Fibroblast of upper back skin (primary cell): Measurements from ENCODE around the gene PAMR1.
"Not testable (repeated sequence)": the region's sequence is repeated elsewhere in the genome, so short reads cannot be mapped to it uniquely, and the experiment has no call there.

Experiments
- DNase-seq: peaks from one replicate; pipeline ENCODE4 v3.0.0-alpha.2; 2013

Gene PAMR1

DNA sequence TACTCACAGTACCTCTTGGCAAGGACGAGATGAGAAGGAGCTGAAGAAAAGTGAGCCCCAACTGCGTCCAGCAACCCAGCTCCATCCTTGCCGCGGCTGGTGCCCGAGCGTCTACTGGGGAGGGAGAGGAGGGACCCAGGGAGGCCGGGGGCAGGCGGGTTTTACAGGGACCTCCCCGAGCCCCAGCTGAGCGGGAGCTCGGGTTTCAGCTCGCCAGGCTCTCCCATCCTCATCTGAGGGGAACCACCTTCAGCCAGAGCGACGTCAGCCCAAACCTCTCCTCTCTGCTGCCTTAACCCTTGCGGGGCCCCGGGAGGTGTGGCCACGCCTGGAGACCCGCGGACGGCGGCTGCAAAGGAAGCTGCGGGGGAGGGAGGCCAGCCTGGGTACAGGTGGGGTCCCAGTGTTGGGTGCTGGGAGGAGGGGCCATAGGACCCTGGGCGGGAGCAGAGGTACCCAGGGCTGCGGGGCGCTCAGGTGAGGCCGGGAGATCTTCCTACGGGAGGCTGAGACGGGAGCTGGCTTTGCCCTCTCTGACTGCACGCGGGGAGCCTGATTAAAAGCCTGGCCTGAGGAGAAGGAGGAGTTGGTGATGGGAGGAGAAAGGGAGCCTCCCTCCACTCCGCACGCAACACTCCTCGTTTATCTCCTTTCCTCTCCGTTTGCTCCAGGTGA is at the start of gene PAMR1:
Gene PAMR1, minus strand, starts transcription at position 116 of the 675 bp plus-strand sequence. Its CDS starts 31 bp downstream, at position 85.
- peak; percentile 79 for DNase-seq

DNA sequence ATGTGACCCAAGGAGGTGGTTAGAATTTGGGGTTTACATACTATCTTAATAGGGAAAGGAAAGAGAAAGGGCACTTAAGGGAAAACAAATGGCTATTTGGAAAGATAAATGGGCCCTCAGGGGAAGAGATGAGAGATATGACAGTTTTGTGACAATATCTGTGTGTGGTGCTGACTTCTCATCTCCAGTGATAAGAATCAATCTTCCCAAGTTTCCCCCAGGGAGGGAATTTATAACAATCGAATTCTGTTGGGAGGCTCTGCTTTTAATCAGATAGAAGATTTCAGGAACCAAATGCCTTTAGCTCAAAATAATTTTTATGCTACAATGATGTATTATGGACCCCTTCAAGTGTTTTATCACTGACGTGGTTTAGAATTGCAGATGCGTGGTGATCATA is 46.3 kb upstream of the PAMR1 start:
- DNase-seq: no peak

GRCh38 chr11:35567737-35568465 is 42.5 kb upstream of the PAMR1 start:
- DNase-seq: no peak

- DNase-seq: no peak
Observed at GRCh38 chr11:35566885-35567284, 41.5 kb upstream of the PAMR1 start.

GRCh38 chr11:35566181-35566580 is 40.8 kb upstream of the PAMR1 start:
- DNase-seq: no peak

- no peak for DNase-seq
Observed at GRCh38 chr11:35564245-35564595, 38.8 kb upstream of the PAMR1 start.

DNA sequence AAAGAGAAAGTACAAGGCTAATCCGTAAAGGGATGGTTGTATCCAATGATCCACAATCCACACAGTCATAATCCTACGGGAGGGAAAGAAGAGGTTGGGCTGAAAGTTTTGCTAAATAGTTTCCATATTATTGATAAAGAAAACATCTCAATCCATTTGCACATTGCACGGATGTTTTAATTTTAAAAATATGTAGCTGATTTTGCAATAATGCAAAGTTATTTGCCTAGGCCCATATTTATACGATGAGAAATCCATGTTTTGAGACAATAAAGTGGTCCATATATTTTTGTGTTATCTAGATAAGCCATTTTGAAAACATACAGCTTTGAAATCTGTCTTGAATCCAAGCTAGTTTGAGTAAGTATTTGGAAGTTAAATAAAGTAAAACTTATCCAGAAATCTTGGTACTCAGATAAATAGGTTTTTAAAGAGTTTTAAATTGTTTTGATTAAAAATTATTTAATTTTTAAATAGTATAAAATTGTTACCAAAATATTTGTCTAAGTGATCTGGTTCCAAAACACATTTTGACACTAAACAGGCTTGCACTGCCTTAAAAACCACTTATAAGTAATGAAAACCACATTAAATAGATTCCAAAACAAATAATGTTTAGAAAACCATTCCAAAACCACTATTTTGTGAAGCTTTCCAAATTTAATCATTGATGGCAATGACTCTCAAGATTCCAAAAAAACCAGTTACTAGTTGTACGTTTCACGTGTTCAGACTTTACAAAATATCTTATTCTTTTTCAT is 38.2 kb upstream of the PAMR1 start:
- DNase-seq: peak; percentile 69

GRCh38 chr11:35559949-35560348 is 34.5 kb upstream of the PAMR1 start:
- DNase-seq: no peak

DNA sequence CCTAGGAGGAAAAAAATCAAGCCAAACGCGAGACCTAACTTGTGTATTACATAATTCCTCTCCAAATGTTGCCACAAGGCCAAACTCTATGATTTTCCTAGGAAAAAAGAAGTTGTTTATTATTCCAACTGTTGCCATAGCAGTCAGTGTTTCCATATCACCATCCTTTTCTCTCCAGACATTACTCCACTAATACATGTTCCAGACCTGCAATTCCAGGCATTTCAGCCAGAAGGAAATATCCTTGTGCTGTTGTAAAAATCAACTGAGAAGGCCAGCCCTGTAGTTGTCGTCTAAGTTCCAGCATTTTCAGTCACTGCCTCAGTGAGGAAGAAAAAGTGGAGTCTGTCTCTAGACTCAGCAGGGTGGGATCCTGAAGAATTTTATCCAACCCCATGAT is 33.1 kb upstream of the PAMR1 start:
- DNase-seq: no peak

DNA sequence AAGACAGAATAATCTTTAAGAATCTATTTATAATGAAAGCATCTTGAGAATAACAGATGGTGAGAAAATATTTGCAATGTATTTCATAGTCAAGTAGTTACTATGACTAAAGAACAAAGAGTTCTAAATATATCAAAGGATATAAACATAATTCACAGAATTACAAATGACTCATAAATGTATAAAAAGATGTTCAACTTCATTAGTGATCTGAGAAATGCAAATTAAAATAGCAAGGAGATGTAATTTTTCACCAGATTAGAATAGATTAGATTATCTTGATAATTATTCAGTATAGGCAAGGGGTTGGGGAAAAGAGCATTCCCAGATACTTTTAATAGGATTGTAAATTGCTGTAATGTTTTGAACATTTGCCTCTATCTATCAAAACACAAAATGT is 30.1 kb upstream of the PAMR1 start:
- DNase-seq: no peak

DNA sequence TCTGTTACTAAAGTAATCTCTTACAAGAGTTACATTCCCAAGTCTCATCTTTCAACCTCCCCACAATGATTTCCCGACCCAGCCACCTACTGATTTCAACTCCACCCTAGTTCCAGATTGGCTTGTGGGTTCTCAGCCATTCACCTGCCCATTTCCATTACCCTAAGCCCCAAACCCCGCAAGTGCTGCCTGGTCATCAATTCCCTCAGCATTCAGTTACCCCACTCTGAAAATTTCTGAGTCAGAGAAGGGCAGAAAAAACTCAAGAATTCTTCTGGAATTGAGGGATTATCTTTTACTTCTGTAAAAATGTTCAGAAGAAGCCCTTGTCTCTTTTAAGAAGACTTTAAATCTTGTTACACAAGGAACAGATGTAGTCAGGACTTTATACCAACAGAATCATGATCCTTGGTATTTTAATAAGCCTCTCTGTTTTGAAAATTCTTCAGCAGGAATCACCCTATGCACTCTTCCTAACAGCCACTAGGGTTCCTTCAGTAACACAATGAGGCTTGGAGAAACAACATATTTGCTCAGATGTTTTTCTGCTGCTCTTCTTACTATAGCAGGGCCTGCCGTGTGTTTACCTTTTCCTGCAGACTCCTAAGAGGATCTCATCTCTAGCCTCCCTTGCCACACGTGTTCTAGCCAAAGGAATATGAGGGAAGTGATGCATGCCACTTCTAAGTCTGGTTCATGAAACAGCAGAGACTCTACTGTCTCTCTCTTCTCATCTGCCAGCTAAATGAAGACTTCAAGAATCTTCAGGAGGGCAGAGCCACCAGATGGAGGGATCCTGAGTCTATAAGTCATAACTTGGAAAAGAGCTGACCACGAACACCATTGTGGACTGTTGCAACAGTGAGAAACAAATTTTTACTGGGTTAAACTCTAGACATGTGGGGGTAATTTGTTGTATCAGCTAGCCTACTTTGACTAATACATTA is 29.3 kb upstream of the PAMR1 start:
- DNase-seq: peak; percentile 88

DNA sequence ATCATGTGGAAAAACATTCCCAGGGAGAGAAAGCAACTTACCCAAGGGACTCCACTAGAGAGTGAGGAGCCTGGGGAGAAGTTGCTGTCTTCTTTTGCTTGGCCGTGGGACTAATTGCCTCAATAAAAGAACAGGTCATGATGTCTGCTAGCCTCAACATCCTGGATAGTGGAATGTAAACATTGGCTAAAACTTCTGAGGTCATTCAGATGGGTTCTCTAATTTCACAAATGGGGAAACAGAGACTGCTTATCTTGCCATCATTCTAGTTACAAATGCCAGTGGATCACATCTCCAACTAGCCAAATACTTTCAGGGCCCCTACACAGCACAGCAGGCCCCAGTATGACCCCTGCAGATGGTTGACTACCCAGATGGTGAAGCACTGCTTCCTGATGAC is 28.4 kb upstream of the PAMR1 start:
- DNase-seq: peak; percentile 92

- no peak for DNase-seq
Observed at GRCh38 chr11:35553021-35553420, 27.6 kb upstream of the PAMR1 start.

DNA sequence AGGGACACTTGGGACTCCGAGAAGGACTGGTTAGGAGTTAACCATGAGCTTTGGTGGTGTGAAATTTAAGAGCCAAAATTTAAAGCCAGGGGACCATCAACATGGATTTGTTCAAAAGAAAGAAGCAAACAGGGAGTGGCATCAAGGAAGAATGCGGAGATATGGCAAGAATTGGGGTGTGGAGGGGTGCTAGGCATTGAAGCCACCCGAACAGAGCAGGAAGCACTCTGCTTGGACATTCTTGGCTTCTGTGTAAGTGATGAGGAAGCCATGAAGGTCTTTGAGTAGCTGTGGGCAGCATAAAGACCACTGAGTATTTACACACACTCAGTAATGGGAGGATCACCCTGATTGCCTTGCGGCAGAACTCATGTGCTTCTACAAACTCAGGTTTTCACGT is 27.2 kb upstream of the PAMR1 start:
- no peak for DNase-seq

DNA sequence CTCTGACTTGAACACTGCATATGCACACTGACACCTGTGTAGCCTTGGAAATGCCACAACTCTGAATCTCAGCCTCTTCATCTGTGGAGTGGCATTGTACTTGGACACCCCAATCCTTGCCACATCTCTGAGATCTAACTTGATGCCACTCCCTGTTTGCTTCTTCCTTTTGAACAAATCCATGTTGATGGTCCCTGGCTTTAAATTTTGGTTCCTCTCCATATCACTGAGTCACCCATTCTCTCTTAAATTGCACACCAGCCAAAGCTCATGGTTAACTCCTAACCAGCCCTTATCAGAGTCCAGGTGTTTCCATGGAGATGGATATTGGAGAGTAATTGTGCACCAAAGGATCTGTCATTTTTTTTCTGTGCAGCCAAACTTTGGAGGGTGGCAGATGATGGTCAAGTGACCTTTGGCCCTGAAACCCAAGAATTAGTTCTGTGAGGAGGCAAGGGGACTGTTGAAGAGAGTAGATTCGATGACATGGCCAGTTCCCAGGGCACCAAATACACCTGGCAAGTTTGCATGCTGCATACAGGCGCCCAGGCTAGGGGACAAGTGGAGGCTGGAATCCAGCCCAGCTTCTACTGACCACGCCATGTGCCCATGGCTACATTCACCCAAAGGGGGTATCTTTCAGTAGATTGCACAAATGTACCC is 25.1 kb upstream of the PAMR1 start:
- peak; percentile 33 for DNase-seq

DNA sequence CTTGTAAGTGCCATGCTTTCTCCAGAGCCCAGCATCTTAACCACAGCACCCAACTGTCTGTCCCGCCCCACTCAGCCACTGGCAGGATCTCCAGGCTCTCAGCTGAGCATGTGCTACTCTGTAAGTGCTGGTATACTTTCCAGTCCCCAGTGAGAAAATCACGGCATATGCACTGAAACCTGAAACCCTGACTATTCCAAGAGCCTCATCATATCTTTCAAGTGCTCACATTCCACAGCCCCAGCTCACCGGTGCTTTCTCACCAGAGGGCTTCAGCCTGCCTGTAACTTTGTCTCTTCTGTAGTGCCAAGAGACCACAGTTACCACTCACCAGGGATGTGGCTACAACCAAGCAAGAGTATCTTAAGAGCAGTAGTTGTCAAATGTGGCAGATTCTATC is 24.4 kb upstream of the PAMR1 start:
- peak; percentile 98 for DNase-seq

DNA sequence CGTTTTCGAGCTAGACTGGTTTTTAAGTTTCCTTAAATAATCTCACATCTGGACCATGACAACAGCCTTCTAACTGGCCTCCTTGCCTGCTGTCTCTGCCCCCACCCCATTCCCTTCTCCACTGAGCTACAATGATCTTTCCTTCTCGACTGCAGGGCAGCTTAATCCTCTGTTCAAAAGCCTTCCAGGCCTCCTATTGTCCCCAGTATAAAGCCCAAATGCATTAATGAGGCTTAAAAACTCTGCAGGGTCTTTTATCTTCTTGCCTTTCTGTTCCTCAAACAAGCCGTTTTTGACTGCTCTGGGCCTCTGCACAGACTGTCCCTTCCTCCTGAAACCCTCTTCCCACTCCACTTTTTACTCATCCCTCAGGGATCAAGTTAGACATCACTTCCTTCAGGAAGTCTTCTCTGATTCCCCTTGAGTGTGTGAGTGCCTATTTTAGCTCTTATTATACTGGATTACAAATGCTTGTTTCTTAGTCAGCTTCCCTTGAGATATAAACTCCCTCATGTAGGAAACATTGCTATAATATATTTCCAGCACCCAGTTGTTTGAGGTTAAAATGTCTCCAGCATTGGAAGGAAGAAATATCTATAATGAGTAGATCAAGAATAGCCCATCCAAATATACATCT is 23.6 kb upstream of the PAMR1 start:
- peak; percentile 58 for DNase-seq

DNA sequence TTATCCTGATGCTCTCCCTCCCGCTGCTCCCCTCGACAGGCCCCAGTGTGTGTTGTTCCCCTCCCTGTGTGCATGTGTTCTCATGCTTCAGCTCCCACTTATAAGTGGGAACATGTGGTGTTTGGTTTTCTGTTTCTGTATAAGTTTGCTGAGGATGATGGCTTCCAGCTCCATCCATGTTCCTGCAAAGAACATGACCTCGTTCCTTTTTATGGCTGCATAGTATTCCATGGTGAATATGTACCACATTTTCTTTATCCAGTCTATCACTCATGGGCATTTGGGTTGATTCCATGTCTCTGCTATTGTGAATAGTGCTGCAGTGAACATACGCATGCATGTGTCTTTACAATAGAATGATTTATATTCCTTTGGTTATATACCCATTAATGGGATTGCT is 22.6 kb upstream of the PAMR1 start:
- DNase-seq: not testable (repeated sequence)

- no peak for DNase-seq
Observed at GRCh38 chr11:35546317-35546716, 20.9 kb upstream of the PAMR1 start.

GRCh38 chr11:35545391-35546003 is 20.1 kb upstream of the PAMR1 start:
- no peak for DNase-seq

DNA sequence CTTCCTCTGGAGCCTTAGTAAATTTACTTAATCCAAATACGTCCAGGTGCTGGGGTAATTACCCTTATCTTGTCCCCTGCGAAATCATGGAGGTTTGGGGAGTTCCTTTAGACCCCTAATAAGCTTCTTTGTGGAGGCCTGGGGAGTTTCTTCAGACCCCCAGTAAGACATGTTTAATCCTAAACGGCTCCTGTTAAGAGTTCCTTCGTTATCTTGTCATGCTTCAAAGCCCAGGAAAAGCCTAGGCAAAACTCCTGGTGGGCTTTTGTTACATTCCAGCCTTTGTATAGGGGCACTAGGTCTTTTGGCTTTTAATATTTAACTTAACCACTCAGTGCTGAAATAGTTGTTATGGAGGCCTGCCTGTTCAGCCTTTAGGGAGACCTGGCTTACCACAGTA is 18.1 kb upstream of the PAMR1 start:
- DNase-seq: no peak
